Central memory CD4-positive, alpha-beta T cell (primary cell): Measurements from ENCODE around the gene ZC3H15.
"Not testable (repeated sequence)": the region's sequence is repeated elsewhere in the genome, so short reads cannot be mapped to it uniquely, and the experiment has no call there.

Source experiments
- DNase-seq: peaks from one replicate; pipeline ENCODE4 v3.0.0; 2022
- total RNA-seq, 3 experiments: gene quantifications; one replicate each; lab custom pipeline; 2026; lab: John Stamatoyannopoulos, UW

ZC3H15 gene
- total RNA-seq: 101 to 210 (median 140) reads per million in 3 experiments

- DNase-seq: peak; percentile 97
These were observed at the start of gene ZC3H15 for GRCh38 chr2:186485871-186486650. Gene ZC3H15 (plus strand): TSS chr2:186486260. CDS start chr2:186486383, 123 bp downstream.

GRCh38 chr2:186437719-186438118 is 48.3 kb upstream of the ZC3H15 start:
- no peak for DNase-seq

- DNase-seq: not testable (repeated sequence)
These were observed 46.4 kb upstream of the ZC3H15 start for GRCh38 chr2:186439673-186440095.

GRCh38 chr2:186440506-186440905 is 45.6 kb upstream of the ZC3H15 start:
- DNase-seq: no peak

GRCh38 chr2:186442885-186443284 is 43.2 kb upstream of the ZC3H15 start:
- no peak for DNase-seq

GRCh38 chr2:186443851-186444250 is 42.2 kb upstream of the ZC3H15 start:
- no peak for DNase-seq

- no peak for DNase-seq
These were observed 40.6 kb upstream of the ZC3H15 start for GRCh38 chr2:186445506-186445905.

GRCh38 chr2:186455613-186456012 is 30.4 kb upstream of the ZC3H15 start:
- no peak for DNase-seq

GRCh38 chr2:186456941-186457340 is 29.1 kb upstream of the ZC3H15 start:
- no peak for DNase-seq

GRCh38 chr2:186457908-186458307 is 28.2 kb upstream of the ZC3H15 start:
- DNase-seq: no peak

- no peak for DNase-seq
These were observed 27.1 kb upstream of the ZC3H15 start for GRCh38 chr2:186459009-186459408.

GRCh38 chr2:186460465-186460864 is 25.6 kb upstream of the ZC3H15 start:
- DNase-seq: no peak

- no peak for DNase-seq
These were observed 19.3 kb upstream of the ZC3H15 start for GRCh38 chr2:186466743-186467142.

- DNase-seq: no peak
These were observed 18.6 kb upstream of the ZC3H15 start for GRCh38 chr2:186467421-186467820.

GRCh38 chr2:186472722-186473493 is 13.2 kb upstream of the ZC3H15 start:
- DNase-seq: not testable (repeated sequence)

- DNase-seq: not testable (repeated sequence)
These were observed 11.8 kb upstream of the ZC3H15 start for GRCh38 chr2:186474239-186474638.

- no peak for DNase-seq
These were observed 8.3 kb upstream of the ZC3H15 start for GRCh38 chr2:186477790-186478189.

- no peak for DNase-seq
These were observed 5.1 kb upstream of the ZC3H15 start for GRCh38 chr2:186480991-186481390.

GRCh38 chr2:186484062-186484735 is 1.9 kb upstream of the ZC3H15 start:
- DNase-seq: no peak

- DNase-seq: no peak
These were observed 537 bp upstream of the ZC3H15 start for GRCh38 chr2:186485576-186485870.

GRCh38 chr2:186486651-186487647 is 889 bp downstream of the ZC3H15 start:
- no peak for DNase-seq

GRCh38 chr2:186493564-186494085 is 7.6 kb downstream of the ZC3H15 start:
- DNase-seq: no peak
